HG03354 (cell line): ENCODE results near the gene THSD4.

ENCODE experiments used
- ATAC-seq: cut with Tn5 transposase; IDR thresholded peaks from one replicate; pipeline ENCODE4 v1.9.1; 2021; ENCODE audit warnings: mild to moderate bottlenecking; ENCODE audit not compliant: unreplicated experiment, poor library complexity, severe bottlenecking

The THSD4 gene

DNA sequence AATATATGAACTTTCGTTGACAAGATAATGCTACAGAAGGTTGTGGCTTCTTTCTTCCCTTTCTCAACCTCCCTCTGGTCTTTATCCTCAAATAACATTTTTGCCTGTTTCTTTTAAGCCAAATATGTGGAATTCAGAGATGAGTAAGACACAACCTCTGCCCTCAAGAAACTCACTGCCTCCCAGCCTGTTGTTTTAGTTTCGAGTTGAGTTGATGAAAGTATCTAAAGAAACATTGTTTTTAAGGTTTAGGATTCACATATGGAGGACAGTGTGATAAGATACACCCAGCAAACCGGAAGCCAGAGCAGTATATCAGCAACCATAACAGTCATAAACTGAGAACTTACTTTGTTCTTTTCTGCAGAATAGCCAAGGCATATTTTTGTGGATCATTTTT, 218.6 kb downstream of the THSD4 start:
- no peak for ATAC-seq

DNA sequence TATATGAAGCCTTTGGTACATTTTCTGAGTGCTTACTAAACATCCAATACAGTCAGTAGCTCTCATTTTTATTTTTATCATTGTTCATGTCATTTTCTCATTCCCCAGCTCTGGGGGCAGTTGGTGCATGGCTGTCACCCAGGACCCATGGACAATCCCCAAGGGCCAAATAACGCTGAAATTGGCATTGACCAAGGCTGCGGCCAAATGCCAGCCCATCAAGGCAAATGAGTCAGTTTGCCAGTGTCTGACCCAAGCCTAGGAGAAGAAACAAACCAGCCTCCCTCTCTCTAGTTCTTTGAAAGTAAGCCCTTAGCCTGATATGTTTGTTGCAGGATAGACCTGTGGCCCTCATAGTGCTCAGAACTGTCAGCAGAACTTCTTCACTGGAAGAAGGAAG, 219.2 kb downstream of the THSD4 start:
- no peak for ATAC-seq

DNA sequence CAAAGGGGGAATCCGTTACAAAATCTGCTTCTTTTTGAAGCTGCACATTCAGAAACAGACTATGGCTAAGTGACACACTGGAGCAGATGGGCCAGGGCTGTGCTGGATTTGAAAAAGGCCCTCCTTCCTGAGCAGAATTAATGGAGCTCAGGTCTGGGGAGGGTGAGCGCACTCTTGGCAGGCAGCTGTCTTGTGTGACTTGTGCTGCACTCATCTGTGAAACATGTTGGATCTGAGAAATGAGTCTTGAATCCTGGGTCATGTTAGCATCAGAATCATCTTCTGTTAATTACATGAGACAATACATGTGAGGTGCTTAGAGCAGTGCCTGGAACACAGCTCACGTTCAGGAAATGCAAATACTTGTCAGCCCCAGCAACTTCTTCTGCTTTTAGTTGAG, 219.6 kb downstream of the THSD4 start:
- ATAC-seq: no peak

DNA sequence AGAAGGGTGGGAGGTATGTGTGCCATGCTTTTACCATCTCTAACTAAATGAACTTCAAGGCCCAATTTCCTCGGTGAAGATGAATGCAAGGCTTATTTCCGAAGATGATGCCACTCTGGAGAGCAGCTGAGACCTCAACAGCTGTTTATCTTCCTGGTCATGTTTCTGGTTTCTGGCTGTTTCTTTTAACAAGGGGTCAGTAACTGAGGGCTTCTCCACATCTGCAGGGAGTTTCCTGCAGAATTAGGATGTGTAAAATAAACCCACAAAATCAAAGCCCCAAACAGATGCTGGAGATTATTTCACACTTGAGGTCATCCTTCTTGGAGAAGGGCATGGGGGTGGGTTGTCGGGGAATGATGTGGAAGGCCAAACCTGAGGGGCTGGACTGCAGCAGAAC, 220.3 kb downstream of the THSD4 start:
- ATAC-seq: no peak

DNA sequence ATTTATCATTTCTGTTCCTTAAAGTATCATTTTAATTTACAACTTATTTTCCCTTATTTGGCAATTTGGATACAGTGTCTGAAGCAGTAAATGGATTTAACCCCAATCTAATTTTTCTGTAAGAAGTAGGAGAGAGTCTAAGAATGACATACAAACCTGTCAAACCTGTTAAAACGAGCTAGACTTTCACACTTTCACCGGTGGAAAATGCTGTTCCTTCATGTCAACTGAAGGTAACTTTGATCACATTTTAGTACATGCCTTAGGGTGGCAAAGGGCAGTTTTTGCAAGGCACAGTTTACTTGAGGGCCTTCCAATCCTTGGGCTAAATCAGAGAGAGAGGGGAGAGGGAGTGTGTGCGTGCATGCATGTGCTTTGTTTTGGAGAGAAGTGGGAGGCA, 221.4 kb downstream of the THSD4 start:
- no peak for ATAC-seq

DNA sequence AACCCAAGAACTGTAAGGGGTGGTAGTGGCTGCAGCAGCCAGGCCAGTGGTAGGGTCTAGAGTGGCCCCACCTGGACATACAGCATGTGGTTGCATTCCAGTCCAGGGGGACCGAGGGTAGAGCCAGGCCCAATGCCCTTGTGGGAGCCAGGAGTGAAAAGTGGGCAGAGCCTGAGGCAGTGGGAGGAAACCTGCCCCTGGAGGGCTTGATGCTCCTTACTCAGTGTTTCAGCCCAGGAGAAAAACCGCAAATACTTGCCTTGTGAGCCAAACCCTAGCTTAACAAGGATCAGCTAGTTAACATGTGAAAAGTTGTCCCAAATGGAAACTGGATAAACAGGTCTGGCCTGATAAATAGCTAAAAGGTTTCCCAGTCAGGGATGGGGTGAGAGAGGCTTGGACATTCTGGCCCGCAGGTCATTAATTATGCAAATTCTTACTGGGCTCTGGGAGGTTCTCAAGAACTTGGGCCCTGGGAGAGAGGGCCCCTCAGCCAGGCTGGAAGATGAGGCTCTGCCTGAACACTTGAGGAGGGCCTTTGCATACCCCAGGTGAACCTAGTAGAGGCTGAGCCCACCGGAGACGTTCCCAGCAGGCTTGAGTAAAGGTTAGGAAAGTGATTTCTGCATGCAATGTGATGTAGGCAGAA, 222.1 kb downstream of the THSD4 start:
- ATAC-seq: no peak

DNA sequence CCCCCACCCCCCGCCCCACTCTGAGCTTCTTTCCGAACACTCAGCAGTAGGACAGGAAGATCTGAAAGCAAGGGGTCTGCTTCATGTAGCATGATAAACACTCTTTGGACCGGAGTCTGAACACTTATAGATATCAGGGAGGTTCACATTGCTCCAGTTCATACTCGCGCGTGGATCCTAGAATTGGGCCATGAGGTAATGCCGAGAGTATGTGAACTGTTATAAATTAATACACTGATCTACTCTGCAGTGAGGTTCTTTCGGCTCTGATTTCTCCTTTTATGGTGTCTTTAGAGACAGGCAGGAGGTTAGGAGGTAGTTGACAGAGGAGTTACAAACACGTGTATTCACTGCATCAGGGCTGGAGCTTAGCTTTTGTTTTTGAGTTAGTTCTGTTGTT, 223.0 kb downstream of the THSD4 start:
- ATAC-seq: no peak

DNA sequence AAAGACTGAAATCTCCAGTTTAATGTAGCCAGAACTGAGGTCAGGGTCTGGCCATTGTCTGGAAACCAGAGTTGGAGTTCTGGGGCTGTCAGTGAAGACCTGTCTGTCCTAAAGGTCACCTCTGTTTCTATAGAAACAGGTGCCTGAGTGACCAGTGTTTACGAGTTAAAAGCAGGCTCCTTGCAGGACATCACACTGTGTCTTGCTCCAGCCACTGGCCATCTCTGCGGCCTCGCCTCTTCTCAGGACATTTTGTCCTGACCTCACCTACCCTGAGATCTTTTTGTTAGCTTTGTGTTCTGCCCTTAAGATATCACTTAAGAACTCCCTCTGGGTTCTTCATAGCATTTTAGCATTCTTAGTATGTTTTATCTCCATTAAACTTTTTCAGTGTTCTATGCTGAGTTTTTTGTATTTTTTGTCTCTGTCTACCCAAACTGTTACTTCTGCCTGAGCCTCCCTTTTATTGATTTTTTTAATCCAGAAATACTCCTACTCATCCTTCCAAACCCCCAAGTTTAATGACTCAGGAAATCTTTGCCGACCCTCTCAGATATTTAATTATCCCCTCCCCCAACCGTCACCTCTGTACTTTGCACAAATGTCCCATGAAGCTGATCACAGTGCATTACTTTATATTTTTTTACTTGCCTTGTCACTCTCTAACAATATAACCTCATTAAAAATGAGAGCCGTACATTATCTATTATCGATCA, 223.7 kb downstream of the THSD4 start:
- no peak for ATAC-seq

DNA sequence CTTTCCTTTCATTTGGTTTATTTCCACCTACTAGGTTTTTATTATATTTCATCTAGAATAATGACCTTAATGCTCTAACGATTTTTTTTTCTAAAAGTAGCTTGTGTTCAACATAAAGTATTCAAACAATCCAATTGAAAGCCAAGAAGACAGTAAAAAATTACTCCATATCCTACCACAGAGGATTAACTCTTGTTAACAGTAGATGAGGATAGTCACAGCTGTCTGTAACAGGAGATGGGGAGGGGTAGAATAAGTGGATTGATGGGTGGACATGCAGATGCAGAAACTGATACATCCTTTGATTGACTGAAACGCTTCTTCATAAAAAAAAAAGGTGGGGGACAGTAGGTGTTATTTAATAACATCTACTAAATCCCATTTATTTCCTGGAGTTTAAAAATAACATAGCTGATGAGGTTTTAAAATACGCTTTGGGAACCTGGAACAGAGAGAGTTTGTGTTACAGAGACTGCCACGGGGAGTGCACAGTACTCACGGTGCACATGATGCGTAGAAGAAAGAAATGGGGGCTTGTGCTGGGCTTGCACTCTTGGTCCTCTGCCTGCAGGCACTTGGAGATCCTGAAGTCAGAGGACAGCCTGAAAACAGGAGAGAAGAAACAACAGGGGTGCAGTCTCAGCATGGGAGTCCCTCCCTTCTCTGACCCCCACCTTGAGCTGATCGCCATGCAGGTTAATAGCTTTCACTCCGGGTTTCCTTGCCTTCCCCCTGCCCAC, 226.7 kb downstream of the THSD4 start:
- ATAC-seq: no peak

DNA sequence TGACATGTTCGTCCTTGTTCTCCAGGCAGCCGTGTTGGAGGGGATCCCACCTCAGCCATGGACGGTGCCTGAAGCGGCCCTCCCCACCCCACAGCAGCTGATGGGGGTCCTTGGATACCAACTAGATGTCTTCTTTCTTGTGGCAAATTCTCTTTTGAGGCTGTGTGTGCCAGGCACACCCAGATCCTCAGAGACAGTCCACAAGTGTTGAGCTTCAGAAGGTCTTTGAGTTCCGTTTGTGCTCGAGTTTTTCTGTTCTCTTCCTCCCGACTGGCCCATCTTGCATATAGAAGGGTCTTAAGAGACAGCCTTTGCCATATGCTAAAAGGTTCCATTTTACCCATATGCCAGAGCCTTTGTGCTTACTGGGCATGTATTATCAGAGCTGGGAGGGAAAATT, 227.4 kb downstream of the THSD4 start:
- ATAC-seq: no peak

DNA sequence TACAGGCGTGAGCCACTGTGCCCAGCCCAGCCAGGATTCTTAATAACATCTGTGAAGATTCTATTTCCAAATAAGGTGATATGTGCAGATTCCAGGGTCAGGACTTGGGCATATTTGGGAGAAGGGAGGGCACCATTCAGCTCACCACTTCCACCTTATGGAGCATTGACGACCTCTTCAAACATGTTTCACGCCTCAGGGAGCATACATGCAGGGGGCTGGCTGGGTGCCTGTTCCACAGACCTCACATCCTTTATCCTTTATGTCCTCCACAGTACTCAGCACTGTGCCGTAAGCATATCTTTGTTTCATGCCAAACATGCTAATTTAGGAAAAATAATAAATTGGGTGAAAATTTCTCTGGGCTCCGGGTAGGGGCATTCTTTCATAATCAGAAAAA, 229.0 kb downstream of the THSD4 start:
- no peak for ATAC-seq

DNA sequence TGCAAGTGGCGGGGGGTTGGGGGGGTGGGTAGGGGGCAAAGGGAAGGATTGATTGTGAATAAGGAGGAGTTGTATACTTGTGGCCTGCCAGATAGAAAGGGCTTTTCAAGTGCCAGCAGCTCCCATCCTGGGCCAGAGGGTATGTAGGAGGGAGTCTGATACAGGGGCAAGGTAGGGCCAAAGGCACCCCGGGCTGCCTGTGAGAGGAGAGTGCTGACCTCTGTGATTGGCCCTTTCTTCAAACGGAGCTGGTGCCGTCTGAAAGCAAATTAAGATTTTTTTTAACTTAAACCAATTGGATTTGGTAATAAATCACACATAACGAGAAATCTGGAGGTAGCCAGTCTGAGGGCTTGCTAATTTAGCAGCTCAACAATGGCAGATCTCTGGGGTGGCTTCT, 229.9 kb downstream of the THSD4 start:
- no peak for ATAC-seq

DNA sequence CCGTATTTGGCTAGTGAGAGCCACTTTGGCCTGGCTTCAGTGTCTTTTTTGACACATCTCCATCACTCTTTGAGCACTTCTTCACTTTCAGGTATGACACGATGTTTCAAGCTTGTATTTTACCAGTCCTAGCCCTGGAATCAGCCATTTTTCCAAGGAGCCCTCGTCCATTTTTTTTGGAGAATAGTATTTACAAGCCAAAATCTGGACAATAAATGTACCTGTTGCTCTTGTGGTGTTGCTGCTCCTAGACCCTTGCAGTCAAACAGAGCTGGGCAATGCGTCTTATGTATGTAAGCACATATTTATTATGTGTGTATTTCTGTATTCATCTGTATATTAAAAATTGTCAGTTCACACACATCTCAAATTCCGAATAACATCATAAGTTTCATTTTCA, 231.2 kb downstream of the THSD4 start:
- ATAC-seq: no peak

DNA sequence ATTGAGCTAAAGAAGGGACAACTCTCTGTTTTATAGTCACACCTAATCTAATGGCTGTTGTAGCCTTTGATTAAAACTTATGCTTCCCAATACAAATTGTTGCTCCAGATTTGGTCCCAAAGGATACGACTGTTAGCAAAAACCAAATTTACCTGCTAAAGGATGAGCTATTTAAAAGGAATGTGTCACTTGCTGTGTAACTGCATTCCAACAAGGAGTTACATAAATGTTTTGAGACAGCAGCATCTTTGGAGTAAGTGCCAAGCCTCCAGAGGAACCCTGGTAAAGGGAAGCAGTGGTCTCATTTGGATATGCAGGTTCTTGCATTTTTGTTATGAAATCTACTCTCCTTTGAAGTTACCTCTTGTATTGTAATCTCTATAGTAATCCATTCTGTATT, 233.3 kb downstream of the THSD4 start:
- ATAC-seq: no peak

DNA sequence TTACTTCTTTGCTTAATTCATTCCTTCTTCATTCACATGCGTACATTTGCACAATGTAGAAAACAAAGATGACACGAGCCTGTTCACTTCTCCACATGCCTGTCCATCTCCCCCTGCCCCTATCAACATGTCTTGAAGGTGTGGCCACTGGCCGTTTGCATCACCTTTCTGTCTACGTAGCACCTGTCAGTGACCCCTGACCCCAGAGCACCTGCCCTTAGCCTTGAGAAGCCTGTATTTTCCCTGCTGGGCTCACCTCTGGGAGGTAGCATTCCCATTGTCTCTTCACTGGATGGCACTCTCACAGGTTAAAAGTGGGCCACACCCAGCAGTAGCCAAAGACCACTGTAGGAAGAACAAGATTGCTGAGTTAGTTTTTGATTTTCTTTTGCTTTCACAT, 234.1 kb downstream of the THSD4 start:
- no peak for ATAC-seq

DNA sequence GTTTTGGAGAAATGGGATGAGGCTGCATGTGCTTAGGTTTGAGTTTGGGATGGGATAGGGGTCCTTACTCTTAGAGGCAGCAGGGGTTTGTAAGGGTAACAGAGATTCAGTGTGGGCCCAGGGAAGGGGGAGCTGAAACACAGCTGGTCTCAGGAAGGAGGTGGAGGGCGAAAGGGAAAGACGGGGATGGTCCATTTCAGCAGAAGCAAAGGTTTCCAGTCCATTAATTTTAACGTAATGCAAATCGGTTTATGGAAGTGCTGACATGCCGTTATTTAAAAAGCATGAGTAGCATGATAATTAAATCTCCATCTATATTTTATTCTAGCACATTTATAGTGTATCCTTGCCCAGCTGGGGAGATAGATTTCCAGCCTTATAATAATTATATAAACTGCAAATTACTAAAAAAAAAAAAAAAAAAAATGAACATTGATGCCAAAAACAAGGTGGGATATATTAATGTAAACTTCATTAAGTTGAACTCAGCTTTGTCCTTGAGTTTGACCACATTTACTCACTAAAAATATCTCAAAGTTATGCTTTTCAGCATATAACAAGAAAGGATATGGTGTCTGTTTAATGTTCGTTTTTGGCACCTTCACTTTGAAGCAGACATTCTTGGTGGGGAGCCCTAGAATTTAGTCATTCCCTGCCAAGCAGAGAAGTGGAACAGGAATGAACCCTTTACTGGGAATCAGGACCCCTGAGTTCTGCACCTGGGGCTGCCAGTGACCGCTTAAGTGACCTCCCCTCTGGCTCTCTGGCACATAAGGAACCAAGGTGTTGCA, 234.7 kb downstream of the THSD4 start:
- ATAC-seq: no peak

DNA sequence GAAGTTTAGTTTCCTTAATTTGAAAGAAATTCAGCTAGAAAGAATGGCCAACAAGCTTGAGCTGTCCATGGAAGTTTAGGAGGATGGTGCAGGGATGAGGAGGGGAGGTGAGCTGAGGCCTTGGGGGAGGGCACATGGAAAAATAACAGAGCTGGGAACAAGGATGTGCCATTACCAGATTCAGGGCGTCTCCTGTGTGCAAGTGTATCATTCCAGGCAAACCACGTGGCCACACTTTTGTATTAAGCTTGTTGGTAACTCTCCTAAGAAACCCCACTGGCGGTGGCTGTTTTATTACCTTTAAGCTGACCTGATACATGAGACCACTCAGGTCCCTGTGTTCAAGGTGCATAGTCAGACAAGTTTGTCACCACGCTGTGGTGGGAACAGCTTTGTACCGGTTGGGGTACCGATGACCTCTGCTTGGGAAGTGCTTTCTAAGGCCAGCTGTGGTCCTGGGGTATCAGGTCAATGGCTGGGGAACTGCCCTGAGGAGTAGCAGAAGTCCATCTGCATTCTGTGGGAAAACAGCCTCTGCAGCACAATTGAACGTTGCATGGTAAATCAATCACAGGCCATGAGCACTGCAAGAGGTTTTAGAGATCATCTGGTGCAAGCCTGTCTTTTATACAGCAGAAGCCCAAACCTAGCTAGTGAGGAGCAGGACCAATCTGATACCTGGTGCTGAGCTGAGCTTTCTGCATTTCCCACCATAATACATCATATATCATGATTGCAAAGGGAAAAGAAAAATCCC, 235.5 kb downstream of the THSD4 start:
- ATAC-seq: no peak

DNA sequence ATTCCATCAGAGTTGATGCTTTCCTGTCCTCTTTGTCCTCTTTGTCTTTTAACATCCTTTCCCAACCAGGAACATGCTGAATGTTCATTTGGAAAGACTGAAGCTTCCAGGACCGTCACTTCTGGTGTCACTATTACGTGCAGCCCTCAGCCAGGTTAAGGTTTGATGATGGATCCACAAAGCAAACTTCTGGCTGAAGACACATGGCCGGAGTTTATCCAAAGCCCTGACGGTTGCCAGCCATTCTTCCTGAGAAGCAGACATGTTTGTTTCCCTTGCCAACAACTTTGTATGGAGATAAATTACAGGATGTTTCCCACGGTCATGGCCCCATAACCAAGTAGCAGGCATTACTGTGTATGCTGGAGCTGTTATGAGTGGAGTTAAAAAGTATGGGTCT, 236.9 kb downstream of the THSD4 start:
- no peak for ATAC-seq

DNA sequence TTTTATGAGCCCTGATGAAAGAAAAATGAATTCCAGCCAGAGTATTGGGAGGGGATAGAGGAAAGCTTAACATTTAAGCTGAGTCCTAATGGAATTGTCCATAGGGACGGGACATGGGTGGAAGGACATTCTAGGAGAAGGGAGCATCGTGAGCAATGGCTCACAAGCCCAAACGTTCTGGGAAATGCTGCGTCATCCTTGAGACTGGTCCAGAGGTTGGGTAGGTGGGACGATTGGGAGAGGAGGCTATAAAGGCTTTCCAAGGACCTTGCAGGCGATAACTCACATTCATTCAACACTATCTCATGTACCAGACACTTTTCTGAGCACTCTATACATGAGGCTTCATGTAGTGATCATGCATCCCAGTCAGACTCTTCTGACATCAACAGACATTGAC, 237.5 kb downstream of the THSD4 start:
- ATAC-seq: no peak

DNA sequence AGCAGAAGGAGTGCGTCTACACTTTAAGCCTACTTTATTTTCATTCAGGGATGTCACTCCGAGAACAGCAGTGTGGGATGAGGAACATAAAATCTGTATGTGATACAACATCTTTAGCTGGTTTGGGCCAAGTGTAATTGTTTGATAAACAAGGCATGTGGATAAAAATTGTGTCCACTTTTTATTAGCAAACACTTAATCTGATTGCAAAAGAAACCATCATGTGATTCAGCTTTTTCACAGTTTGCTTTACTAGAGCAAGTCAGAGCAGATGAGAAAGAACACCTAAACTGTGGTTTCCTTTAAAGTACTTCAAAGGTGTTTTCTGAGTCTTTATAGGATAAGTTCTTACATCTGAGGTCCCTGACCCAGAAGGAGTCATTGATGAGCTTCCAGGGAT, 237.9 kb downstream of the THSD4 start:
- ATAC-seq: no peak
